ENCODE measurements around the gene KDELR1. TPM values are rescaled to one million over a fixed set of nuclear protein-coding genes. Genes with fewer than 3 reads are reported as not detected.

The KDELR1 gene
- total RNA-seq = 10 to 100 TPM; 82.9 to 88.1 TPM

DNA sequence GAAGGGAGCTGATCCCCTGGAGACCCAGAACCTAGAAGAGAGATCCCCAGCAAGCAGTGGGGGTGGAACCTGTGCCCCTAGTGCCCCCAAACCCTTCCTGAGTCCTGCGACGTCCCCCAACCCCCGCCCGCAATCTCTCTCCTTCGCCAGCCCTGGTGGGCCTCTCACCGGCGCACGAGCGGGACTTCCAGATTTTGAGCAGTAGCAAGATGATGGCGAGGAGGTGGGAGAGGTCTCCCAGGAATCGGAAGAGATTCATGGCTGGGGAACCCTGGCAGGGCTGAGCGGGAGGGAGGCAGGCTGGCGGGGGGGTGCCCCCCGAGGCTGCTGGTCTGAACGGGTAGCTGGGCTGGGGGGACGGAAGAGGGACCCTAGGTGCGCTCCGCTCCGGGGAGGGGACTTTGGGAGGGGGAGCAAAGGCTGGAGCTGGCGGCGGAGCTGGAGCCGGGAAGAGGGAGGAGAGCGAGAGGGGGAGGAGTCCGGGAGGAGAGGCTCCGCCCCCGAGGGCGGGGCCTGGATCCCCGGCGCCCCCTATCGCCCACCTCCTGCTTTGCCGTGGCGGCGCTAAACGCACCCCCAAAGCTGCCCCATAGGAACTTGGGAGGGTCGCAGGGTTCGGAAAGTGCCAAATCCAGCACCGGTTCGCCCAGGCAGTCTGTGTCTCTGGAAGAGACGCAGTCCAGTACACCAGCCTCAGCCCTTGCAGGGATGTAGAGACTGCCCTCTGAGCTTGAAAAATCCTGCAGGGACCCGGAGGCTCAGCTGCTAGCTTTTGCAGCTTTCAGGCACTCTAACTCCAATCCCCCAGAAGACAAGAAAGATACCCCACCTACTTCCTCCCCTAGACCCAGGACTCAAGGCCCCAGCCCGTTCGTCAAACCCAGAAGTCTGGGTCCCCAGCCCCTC is at the start of gene KDELR1:
KDELR1 (minus strand) TSS at position 452 of the 906 bp plus-strand sequence; CDS start at position 259, 193 bp downstream.
- H3K27me3 Mint-ChIP-seq = peaks cover 23% of the 10 kb centered on the region
- POLR2A ChIA-PET = interaction anchor here (0.6 to 1.2 kb wide), 5 partner anchors 27 to 187 kb away, joined by 3 to 15 read pairs (median 3); partner anchors contain the start of genes SYNGR4 and TMEM143
- H3K27ac Mint-ChIP-seq = peak within 1 kb of the TSS; percentile 87
- peaks cover 25% of the 10 kb centered on the region for H3K4me1 Mint-ChIP-seq (ENCODE audit: low read depth)
- peak within 1 kb of the TSS; percentile 90 for H3K4me3 Mint-ChIP-seq
- intact Hi-C loops (cut with micrococcal nuclease) = loop anchor here (1.0 kb wide), 1 partner anchor 27 kb away; the partner anchor contains the start of gene SYNGR4
- H3K36me3 Mint-ChIP-seq = peaks cover 15% of the 10 kb centered on the region
- no peaks in the 10 kb centered on the region for H3K9me3 Mint-ChIP-seq
- peak; percentile 80 for DNase-seq
- CTCF ChIA-PET = interaction anchor here (0.6 to 2.4 kb wide), 45 partner anchors 8 to 403 kb away, joined by 3 to 29 read pairs (median 4); partner anchors contain the start of genes GRWD1, SYNGR4 and TMEM143

DNA sequence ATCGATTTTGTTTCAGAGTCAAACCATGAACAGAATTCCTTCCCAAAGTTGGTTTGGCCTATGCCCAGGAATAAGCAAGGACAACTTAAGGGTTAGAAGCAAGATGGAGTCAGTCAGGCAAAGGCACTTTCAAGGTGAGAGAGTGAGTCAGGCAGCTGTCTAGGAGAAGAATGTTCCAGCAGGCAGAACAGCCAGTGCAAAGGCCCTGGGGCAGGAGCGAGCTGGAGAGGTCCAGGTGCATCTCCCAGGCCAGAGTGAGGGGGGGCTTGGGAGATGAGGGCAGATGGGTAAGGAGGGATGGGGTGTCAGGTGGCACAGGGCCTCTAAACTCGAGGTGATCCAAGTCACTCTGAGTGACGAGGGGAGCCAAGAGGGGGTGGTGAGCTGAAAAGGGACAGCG is 45.2 kb upstream of the KDELR1 start:
- Mint-ChIP-seq H3K27ac (no peak overlapping the region), H3K4me1 (ENCODE audit: low read depth) (no peaks in the 10 kb centered on the region), H3K9me3 (no peaks in the 10 kb centered on the region), H3K36me3 (no peaks in the 10 kb centered on the region), H3K4me3 (no peak overlapping the region), H3K27me3 (peaks cover 9% of the 10 kb centered on the region)
- CTCF ChIA-PET = no interaction called here
- POLR2A ChIA-PET = no interaction called here
- intact Hi-C loops (cut with micrococcal nuclease) = no loop called here
- no peak for DNase-seq

DNA sequence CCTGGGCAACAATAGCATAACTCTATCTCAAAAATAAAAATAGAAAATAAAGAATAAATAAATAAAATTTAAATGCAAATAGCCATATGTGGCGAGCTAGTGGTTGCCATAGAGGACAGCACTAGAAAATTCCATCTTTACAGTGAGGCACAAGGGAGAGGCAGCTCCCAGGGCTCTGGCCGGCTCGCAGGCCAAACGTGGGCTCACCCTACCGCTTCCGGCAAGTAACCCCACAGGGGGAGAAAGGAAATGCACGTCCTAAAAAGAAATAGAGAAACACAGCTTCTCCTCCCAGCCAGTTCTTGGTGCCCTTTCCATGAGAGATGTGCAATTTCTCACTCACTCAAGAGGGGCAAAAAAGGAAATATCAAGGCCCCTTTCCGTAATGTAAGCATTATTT is 42.0 kb upstream of the KDELR1 start:
- intact Hi-C loops (cut with micrococcal nuclease) = no loop called here
- Mint-ChIP-seq H3K4me3 (no peak overlapping the region), H3K27me3 (peaks cover 4% of the 10 kb centered on the region), H3K9me3 (no peaks in the 10 kb centered on the region), H3K4me1 (ENCODE audit: low read depth) (no peaks in the 10 kb centered on the region), H3K36me3 (no peaks in the 10 kb centered on the region), H3K27ac (no peak overlapping the region)
- ChIA-PET CTCF (interaction anchor here (0.6 to 1.2 kb wide), 3 partner anchors 25 to 409 kb away, joined by 3 to 4 read pairs (median 3); partner anchors contain the start of gene KDELR1), POLR2A (no interaction called here)
- no peak for DNase-seq

DNA sequence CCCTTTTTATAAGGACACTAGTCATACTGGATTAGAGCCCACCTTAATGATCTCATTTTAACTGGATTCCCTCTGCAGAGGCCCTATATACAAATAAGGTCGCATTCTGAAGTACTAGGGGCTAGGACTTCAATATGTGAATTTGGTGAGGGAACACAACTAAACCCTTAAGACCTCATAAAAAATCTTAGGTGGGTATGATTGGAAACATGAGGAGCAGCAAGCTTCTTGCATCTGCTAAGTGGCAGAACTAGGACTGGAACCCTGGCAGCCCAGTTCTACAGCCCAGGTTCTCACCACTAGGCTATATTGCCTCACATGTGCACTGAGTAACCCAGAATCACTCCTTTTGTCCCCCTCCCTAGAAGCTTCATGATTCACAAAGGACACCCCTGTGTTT is 37.3 kb upstream of the KDELR1 start:
- intact Hi-C loops (cut with micrococcal nuclease) = no loop called here
- Mint-ChIP-seq H3K27me3 (no peaks in the 10 kb centered on the region), H3K9me3 (no peaks in the 10 kb centered on the region), H3K27ac (no peak overlapping the region), H3K4me3 (no peak overlapping the region), H3K36me3 (no peaks in the 10 kb centered on the region), H3K4me1 (ENCODE audit: low read depth) (peaks cover 6% of the 10 kb centered on the region)
- no peak for DNase-seq
- CTCF ChIA-PET = no interaction called here
- POLR2A ChIA-PET = no interaction called here

DNA sequence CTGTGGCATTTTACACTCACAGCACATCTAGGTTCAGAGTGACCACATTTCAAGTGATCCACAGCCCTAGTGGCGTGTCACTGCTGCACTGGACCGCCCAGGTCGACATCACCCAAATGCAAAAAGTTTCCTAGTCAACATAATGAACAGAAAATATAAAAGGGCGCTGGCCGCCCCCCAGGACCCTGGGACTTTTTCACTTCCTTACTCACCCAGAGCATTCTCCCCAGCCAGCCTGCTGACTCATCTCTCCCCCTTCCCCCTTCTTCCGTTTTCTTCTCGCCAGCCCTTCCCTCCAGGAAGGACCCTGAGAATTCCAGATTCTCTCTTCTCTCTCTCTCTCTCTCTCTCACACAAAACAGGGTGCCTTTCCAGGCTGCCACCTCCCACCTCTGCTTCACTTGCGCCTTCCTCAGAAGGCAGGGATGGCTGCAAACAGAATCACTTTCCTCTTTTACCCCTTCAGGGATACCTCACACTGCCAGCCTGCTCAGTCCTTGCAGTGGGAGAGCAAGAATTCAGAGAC is 33.4 kb upstream of the KDELR1 start:
- no peak for DNase-seq
- H3K27me3 Mint-ChIP-seq = no peaks in the 10 kb centered on the region
- intact Hi-C loops (cut with micrococcal nuclease) = no loop called here
- H3K9me3 Mint-ChIP-seq = no peaks in the 10 kb centered on the region
- no peak overlapping the region for H3K4me3 Mint-ChIP-seq
- ChIA-PET CTCF (no interaction called here), POLR2A (no interaction called here)
- H3K36me3 Mint-ChIP-seq = no peaks in the 10 kb centered on the region
- H3K27ac Mint-ChIP-seq = no peak overlapping the region
- peaks cover 6% of the 10 kb centered on the region for H3K4me1 Mint-ChIP-seq (ENCODE audit: low read depth)

DNA sequence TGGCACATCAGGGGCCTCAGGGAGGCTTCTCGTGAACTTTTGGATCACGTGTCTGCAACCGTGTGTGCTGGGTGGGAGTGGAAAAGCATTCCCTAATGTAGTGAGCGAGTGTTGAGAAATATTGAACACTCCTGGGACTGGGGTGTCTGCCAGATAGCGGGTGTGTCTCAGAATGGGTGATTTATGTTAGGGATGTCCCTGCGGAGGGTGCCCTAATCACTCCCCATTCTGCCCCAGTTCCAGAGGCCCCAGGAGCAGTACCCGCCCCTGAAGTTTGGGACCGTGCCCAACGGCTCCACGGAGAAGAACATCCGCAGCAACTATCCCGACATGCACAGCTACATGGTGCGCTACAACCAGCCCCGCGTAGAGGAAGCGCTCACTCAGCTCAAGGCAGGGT is 30.2 kb upstream of the KDELR1 start:
- Mint-ChIP-seq H3K27ac (no peak overlapping the region), H3K36me3 (no peaks in the 10 kb centered on the region), H3K4me1 (ENCODE audit: low read depth) (peaks cover 18% of the 10 kb centered on the region), H3K27me3 (peaks cover 3% of the 10 kb centered on the region), H3K9me3 (no peaks in the 10 kb centered on the region), H3K4me3 (no peak overlapping the region)
- intact Hi-C loops (cut with micrococcal nuclease) = no loop called here
- DNase-seq = no peak
- CTCF ChIA-PET = interaction anchor here (0.6 kb wide), 1 partner anchor 161 kb away, joined by 4 read pairs; no protein-coding TSS in a partner anchor
- POLR2A ChIA-PET = no interaction called here

DNA sequence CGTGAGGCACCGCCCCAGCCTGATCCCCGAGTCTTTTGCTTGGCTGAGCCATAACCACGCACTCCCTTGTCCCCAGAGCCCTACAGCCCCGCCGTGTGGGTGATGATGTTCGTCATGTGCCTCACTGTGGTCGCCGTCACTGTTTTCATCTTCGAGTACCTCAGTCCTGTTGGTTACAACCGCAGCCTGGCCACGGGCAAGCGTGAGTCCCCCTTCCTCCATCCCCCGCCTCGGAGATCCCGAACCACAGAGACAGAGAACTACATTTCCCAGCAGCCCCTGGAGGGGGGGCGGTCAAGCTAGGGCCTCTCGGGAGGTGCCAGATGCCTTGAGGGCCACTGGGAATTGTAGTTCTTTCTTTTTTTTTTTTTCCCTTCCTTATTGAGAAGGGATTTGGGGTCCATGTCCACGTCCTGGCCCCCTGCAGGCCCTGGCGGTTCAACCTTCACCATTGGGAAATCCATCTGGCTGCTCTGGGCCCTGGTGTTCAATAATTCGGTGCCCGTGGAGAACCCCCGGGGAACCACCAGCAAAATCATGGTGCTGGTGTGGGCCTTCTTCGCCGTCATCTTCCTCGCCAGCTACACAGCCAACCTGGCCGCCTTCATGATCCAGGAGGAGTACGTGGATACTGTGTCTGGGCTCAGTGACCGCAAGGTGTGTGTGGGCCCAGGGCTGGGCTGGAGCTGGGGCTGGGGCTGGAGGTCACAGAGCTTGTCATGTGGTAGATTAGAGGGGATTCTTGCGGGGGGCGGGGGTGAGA is 28.0 kb upstream of the KDELR1 start:
- CTCF ChIA-PET = interaction anchor here (0.7 to 0.8 kb wide), 2 partner anchors 28 to 29 kb away, joined by 3 read pairs; partner anchors contain the start of gene KDELR1
- intact Hi-C loops (cut with micrococcal nuclease) = loop anchor here (2.0 to 5.0 kb wide), 3 partner anchors 49 to 87 kb away; partner anchors contain the start of gene CYTH2
- H3K4me1 Mint-ChIP-seq (ENCODE audit: low read depth) = peaks cover 27% of the 10 kb centered on the region
- POLR2A ChIA-PET = no interaction called here
- peak; percentile 87 for DNase-seq
- H3K36me3 Mint-ChIP-seq = no peaks in the 10 kb centered on the region
- H3K27ac Mint-ChIP-seq = peak overlapping the region; percentile 19
- no peaks in the 10 kb centered on the region for H3K9me3 Mint-ChIP-seq
- peak overlapping the region; percentile 67 for H3K4me3 Mint-ChIP-seq
- H3K27me3 Mint-ChIP-seq = peaks cover 9% of the 10 kb centered on the region

DNA sequence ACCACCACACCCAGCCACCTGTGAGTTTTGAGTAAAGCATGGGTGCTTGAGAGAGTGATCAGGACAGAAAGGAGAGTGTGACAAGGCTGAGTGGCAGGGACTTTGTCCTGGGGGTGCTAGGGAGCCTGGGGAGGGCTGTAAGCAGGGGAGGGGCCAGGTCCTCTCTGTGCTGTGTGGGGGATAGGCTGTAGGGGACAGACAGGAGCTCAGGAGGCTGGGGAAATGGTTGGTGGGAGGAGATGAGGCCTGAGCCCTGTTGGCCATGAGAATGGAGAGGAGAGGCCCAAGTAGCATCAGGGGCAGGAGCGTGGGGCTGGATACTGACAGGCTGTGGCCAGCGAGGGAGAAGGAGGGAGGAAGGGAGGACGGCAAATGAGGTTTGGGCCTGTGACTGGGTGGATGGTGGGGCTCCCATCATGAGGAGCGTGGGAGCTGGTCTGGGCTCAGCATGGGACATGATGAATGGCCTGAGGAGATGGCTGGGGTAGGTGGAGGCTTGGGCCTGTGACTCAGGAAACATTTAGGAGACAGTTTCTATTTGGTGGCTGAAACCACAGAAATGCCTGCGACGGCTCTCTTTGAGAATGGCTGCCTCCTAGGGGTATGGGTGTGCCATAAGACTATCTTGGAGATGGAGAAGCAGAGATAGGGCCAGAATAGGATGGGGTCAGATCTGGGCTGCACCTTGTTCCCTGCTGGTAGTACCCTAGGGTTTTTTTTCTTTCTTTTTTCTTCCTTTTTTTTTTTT is 27.1 kb upstream of the KDELR1 start:
- POLR2A ChIA-PET = no interaction called here
- H3K4me1 Mint-ChIP-seq (ENCODE audit: low read depth) = peaks cover 27% of the 10 kb centered on the region
- intact Hi-C loops (cut with micrococcal nuclease) = loop anchor here (2.0 to 5.0 kb wide), 3 partner anchors 50 to 86 kb away; partner anchors contain the start of gene CYTH2

DNA sequence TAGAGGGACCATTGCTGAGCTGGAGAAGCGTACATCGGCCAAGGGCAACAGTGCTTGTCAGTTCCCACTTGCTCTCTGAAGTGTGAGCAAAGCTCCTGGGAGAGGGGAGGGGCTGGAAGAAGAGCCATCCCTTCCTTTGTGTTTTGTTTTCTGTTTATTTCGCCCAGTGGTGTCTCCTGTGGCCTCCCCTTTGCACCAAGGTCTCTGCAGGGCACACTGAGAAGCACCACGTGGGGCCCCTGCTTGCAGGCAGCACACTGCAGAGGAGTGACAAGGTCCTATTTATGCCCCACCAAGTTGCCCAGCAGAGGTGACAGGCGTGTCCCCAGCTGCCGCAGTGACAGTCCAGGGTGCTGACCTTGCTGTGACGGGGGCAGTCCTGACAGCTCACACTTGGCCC is 26.1 kb upstream of the KDELR1 start:
- DNase-seq = no peak
- no peak overlapping the region for H3K4me3 Mint-ChIP-seq
- intact Hi-C loops (cut with micrococcal nuclease) = loop anchor here (5.0 kb wide), 2 partner anchors 75 to 85 kb away; no protein-coding TSS in a partner anchor
- peaks cover 27% of the 10 kb centered on the region for H3K4me1 Mint-ChIP-seq (ENCODE audit: low read depth)
- no peaks in the 10 kb centered on the region for H3K9me3 Mint-ChIP-seq
- CTCF ChIA-PET = interaction anchor here (1.5 to 2.0 kb wide), 2 partner anchors 26 to 28 kb away, joined by 3 to 6 read pairs; partner anchors contain the start of gene KDELR1
- peaks cover 9% of the 10 kb centered on the region for H3K27me3 Mint-ChIP-seq
- no peak overlapping the region for H3K27ac Mint-ChIP-seq
- POLR2A ChIA-PET = no interaction called here
- no peaks in the 10 kb centered on the region for H3K36me3 Mint-ChIP-seq

More for the DNA sequence above, 27.1 kb upstream of the KDELR1 start:
- Mint-ChIP-seq H3K27ac (peak overlapping the region; percentile 19), H3K36me3 (no peaks in the 10 kb centered on the region), H3K27me3 (peaks cover 9% of the 10 kb centered on the region), H3K9me3 (no peaks in the 10 kb centered on the region), H3K4me3 (peak overlapping the region; percentile 67)
- CTCF ChIA-PET = interaction anchor here (1.5 to 2.0 kb wide), 2 partner anchors 27 kb away, joined by 3 to 6 read pairs; partner anchors contain the start of gene KDELR1
- DNase-seq = peak; percentile 52

DNA sequence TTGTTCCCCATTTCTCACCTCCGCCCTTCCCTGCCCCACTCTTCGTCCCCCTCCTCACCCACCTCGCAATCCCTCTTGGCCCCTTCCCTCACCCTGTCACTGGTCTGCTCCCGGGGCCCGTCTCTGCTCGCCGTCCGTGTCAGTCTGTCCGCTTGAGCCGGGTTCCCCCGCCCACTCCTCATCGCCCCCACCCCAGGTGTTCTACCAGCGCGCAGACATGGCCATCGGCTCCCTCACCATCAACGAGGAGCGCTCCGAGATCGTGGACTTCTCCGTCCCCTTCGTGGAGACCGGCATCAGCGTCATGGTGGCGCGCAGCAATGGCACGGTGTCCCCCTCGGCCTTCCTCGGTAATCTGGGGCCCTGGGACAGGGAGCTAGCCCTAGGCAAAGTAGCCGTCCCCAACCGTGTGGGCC is 24.5 kb upstream of the KDELR1 start:
- intact Hi-C loops (cut with micrococcal nuclease) = loop anchor here (1.0 to 5.0 kb wide), 4 partner anchors 17 to 84 kb away; partner anchors contain the start of gene TMEM143
- ChIA-PET POLR2A (no interaction called here), CTCF (no interaction called here)
- Mint-ChIP-seq H3K27me3 (peaks cover 9% of the 10 kb centered on the region), H3K9me3 (no peaks in the 10 kb centered on the region), H3K27ac (no peak overlapping the region), H3K36me3 (no peaks in the 10 kb centered on the region), H3K4me3 (no peak overlapping the region), H3K4me1 (ENCODE audit: low read depth) (peaks cover 27% of the 10 kb centered on the region)
- DNase-seq = no peak

DNA sequence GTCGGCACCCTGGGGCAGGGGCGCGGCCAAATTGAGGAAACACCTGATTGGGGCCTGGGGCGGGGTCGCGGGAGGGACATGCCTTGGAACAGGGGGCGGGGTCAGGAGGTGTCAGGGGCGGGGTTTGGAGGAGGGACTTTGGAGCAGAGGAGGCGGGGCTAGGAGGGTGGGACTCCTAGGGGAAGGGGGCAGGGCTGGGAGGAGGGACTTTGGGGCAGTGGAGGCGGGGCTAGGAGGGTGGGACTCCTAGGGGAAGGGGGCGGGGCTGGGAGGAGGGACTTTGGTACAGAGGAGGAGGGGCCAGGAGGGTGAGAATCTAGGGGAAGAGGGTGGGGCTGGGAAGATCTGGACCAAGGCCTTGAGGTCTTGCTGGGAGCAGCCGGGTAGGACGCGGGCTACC is 24.0 kb upstream of the KDELR1 start:
- peak; percentile 90 for DNase-seq
- peaks cover 9% of the 10 kb centered on the region for H3K27me3 Mint-ChIP-seq
- no peaks in the 10 kb centered on the region for H3K9me3 Mint-ChIP-seq
- no peaks in the 10 kb centered on the region for H3K36me3 Mint-ChIP-seq
- CTCF ChIA-PET = interaction anchor here (2.3 kb wide), 1 partner anchor 24 kb away, joined by 15 read pairs; the partner anchor contains the start of gene KDELR1
- no peak overlapping the region for H3K27ac Mint-ChIP-seq
- peaks cover 27% of the 10 kb centered on the region for H3K4me1 Mint-ChIP-seq (ENCODE audit: low read depth)
- intact Hi-C loops (cut with micrococcal nuclease) = loop anchor here (1.0 to 5.0 kb wide), 4 partner anchors 17 to 83 kb away; partner anchors contain the start of gene TMEM143
- no peak overlapping the region for H3K4me3 Mint-ChIP-seq
- POLR2A ChIA-PET = no interaction called here
